Activated CD4-positive, alpha-beta memory T cell treated with anti-CD3 and anti-CD28 coated beads, Interleukin-2, amount 10 ng/mL, durations not matched to agents 7 days and 5 days (primary cell): Measurements from ENCODE around the gene AGO3. TPM values are rescaled to one million over a fixed set of nuclear protein-coding genes. Genes with fewer than 3 reads are reported as not detected.

Source experiments
- CTCF ChIA-PET: fragments of 350-600 bp; sonication (Branson Sonifier 250); formaldehyde crosslinking; loops from one replicate; lab custom pipeline; 2021; ENCODE audit warnings: antibody characterized with exemption, inconsistent platforms; lab: Charles Lee
- POLR2A ChIA-PET: fragments of 350-600 bp; sonication (Branson Sonifier 250); formaldehyde crosslinking; loops from one replicate; lab custom pipeline; 2021; ENCODE audit warnings: antibody characterized with exemption; lab: Charles Lee
- DNase-seq: peaks from one replicate; pipeline ENCODE4 v3.0.0-alpha.2; 2020
- H3K27ac Mint-ChIP-seq: one replicate; pipeline ENCODE4 v1.8.0; 2021; ENCODE audit warnings: mild to moderate bottlenecking, mixed read lengths
- H3K27me3 Mint-ChIP-seq: one replicate; pipeline ENCODE4 v1.8.0; 2021; ENCODE audit warnings: mixed read lengths
- H3K36me3 Mint-ChIP-seq: one replicate; pipeline ENCODE4 v1.8.0; 2021; ENCODE audit warnings: low read depth, mixed read lengths
- H3K4me1 Mint-ChIP-seq: one replicate; pipeline ENCODE4 v1.8.0; 2021; ENCODE audit warnings: mixed read lengths
- H3K4me3 Mint-ChIP-seq: one replicate; pipeline ENCODE4 v1.8.0; 2021; ENCODE audit warnings: mild to moderate bottlenecking, mixed read lengths
- H3K9me3 Mint-ChIP-seq: one replicate; pipeline ENCODE4 v1.8.0; 2021; ENCODE audit warnings: mixed read lengths
- total RNA-seq, 2 experiments: library from RNA; stranded (reverse); gene quantifications; one replicate each; pipeline ENCODE4 v1.2.3, GENCODE V29; 2021

Gene AGO3
- total RNA-seq, 2 experiments from 2014 or later, result 22.2 to 22.8 TPM

DNA sequence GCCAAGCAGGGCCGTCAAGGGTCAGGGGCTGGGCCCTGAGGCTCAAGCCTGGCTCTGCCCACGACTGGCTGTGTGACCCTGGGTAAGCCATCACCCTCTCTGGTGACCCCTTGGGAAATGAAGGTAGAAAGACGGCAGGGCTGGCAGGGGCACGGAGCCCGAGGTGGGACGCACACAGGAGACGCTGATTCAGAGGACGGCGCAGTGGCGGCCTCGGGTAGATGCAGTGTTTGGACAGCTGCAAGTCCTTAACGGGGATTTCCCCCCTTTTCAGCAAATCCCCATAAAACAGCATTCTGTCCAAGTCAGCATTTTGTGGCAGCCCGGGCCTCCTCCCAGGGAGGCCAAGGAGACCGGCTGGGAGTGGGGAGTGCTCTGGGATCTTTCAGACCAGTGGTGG lies 177.4 kb downstream of the AGO3 start:
- CTCF ChIA-PET, result interaction anchor here (1.8 kb wide), 1 partner anchor 27 kb away, joined by 8 read pairs; no protein-coding TSS in a partner anchor
- Mint-ChIP-seq H3K36me3 (no peaks in the 10 kb centered on the region), H3K4me3 (no peak overlapping the region), H3K4me1 (peaks cover 32% of the 10 kb centered on the region), H3K9me3 (no peaks in the 10 kb centered on the region), H3K27me3 (no peaks in the 10 kb centered on the region), H3K27ac (no peak overlapping the region)
- POLR2A ChIA-PET, result interaction anchor here (1.1 to 2.1 kb wide), 2 partner anchors 41 to 43 kb away, joined by 4 to 6 read pairs; partner anchors contain the start of gene TRAPPC3
- DNase-seq, result no peak

DNA sequence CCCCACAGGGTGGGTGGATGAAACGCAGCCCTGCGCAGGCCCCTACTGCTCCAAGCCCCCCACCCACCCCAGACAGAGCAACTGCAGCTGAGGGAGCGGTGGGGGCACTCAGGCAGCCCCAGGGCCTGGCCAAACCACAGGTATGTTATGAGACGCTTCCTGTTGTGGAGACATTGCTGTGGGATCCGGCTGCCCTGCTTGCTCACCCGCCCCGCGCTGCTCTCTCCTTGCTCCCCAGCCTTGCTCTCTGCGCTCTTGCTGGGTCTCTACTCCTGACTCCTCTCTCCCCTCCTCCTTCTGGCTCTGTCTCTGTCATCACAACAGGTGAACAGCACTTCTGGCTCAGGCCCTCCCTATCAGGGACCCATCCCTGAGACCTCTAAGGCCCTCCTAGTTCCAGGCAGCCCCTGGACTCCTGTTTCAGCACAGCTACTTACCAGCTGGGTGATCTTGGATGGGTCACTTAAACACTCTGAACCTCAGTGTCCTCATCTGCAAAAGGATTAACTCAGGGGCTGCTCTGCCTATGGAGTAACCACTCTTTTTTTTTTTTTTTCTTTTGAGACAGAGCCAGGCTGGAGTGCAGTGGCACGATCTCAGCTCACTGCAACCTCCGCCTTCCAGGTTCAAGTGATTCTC lies 178.3 kb downstream of the AGO3 start:
- POLR2A ChIA-PET, result interaction anchor here (0.7 to 2.1 kb wide), 4 partner anchors 40 to 1602 kb away, joined by 3 to 6 read pairs (median 4); partner anchors contain the start of genes MAP7D1 and TRAPPC3
- Mint-ChIP-seq H3K4me3 (no peak overlapping the region), H3K36me3 (no peaks in the 10 kb centered on the region), H3K9me3 (no peaks in the 10 kb centered on the region), H3K27ac (peak overlapping the region; percentile 24), H3K27me3 (no peaks in the 10 kb centered on the region), H3K4me1 (peaks cover 32% of the 10 kb centered on the region)
- DNase-seq, result peak; percentile 66
- CTCF ChIA-PET, result interaction anchor here (1.1 to 1.8 kb wide), 3 partner anchors 9 to 26 kb away, joined by 3 to 8 read pairs (median 5); no protein-coding TSS in a partner anchor

DNA sequence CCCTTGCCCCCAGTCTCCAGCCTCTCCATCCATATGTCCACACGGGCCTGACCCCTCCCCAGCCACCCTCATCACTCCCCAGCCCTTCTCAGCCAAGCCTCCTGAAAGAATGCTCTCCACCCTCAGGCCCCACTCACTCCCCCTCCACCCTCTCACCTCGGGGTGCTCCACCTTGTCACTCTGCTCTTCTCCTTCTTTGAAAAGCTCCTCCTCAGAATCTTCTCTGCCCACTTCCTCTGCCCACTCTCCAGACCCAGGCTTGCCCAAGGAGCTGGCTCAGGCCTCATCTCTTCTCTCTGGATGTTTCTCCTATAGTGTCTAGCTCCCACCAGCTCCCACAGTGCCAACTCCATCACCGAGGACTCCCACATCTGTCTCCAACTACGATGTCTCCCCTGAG lies 180.2 kb downstream of the AGO3 start:
- Mint-ChIP-seq H3K4me1 (peaks cover 32% of the 10 kb centered on the region), H3K9me3 (no peaks in the 10 kb centered on the region), H3K27ac (no peak overlapping the region), H3K27me3 (no peaks in the 10 kb centered on the region), H3K4me3 (no peak overlapping the region), H3K36me3 (no peaks in the 10 kb centered on the region)
- CTCF ChIA-PET, result interaction anchor here (1.9 kb wide), 1 partner anchor 24 kb away, joined by 6 read pairs; no protein-coding TSS in a partner anchor
- no peak for DNase-seq
- POLR2A ChIA-PET, result interaction anchor here (0.6 to 1.5 kb wide), 2 partner anchors 21 to 275 kb away, joined by 4 to 5 read pairs; partner anchors contain the start of gene STK40

DNA sequence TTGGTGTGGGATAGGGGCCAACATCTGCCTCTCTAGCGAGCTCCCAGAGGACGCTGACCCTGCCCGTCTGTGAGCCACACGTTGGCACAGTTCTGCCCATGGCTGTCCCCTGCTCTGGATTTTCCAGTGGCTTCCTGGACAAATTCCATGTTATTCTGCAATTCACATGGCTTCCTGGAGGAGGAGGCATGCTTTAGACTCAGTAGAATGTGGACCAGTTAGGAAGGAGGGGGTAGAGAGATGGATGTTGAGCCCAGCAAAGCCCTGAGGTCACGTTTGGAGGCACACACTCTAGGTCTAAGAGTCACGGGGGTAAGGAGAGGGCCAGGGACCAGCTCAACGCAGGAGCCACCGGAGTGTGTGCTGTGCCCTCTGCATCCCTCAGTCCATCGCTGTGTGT lies 181.9 kb downstream of the AGO3 start:
- H3K4me1 Mint-ChIP-seq, result peaks cover 32% of the 10 kb centered on the region
- H3K9me3 Mint-ChIP-seq, result no peaks in the 10 kb centered on the region
- ChIA-PET CTCF (interaction anchor here (1.9 kb wide), 1 partner anchor 22 kb away, joined by 6 read pairs; no protein-coding TSS in a partner anchor), POLR2A (no interaction called here)
- no peak overlapping the region for H3K27ac Mint-ChIP-seq
- no peaks in the 10 kb centered on the region for H3K27me3 Mint-ChIP-seq
- H3K4me3 Mint-ChIP-seq, result no peak overlapping the region
- H3K36me3 Mint-ChIP-seq, result no peaks in the 10 kb centered on the region
- DNase-seq, result no peak

DNA sequence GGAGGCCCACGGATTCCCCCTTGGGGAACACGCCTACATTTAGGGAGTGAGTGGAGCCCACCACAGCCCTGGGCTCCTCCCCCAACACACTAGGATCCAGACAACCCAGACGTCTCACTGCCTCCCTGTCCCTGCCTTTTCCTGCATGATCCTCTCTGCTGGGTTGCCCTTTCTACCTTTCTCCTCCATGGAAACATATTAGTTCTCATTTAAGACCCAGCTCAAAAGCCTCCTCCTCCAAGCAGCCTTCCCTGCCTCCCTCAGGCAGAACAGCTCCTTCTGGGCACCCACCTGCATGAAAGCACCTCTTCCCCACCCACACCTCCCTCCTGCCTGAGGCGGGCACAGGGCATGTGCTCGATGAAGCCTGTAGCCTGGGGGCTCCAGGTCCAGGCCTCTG lies 183.5 kb downstream of the AGO3 start:
- DNase-seq, result no peak
- CTCF ChIA-PET, result interaction anchor here (5.0 kb wide), 1 partner anchor 20 kb away, joined by 18 read pairs; no protein-coding TSS in a partner anchor
- Mint-ChIP-seq H3K9me3 (no peaks in the 10 kb centered on the region), H3K36me3 (no peaks in the 10 kb centered on the region), H3K4me1 (peaks cover 18% of the 10 kb centered on the region), H3K4me3 (no peak overlapping the region), H3K27ac (no peak overlapping the region), H3K27me3 (no peaks in the 10 kb centered on the region)
- POLR2A ChIA-PET, result interaction anchor here (1.1 kb wide), 1 partner anchor 12 kb away, joined by 3 read pairs; no protein-coding TSS in a partner anchor

DNA sequence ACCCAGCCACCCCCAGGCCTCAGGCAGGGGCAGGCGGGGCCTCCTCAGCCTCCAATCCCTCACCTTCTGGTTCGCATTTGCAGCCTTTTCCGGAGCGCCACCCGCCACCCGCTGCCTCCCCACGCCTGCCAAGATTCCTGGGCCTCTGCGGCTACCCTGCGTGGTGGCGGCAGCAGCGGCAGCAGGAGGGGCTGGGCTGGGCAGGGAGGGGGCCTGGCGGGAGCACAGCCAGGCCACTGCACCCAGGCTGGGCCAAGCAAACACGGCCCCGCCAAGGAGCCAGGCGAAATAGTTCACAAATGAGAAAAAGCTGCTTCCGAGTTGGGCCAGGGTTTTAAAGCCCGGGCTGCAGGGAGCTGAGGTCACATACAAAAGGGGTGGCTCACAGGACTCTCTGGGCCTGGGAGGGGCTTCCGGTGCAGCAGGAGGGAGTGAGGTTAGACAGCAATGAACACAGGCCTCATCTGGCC lies 184.3 kb downstream of the AGO3 start:
- Mint-ChIP-seq H3K27ac (no peak overlapping the region), H3K4me1 (peaks cover 16% of the 10 kb centered on the region), H3K27me3 (no peaks in the 10 kb centered on the region), H3K4me3 (no peak overlapping the region), H3K36me3 (no peaks in the 10 kb centered on the region), H3K9me3 (no peaks in the 10 kb centered on the region)
- ChIA-PET CTCF (interaction anchor here (1.5 to 5.0 kb wide), 2 partner anchors 20 to 170 kb away, joined by 3 to 18 read pairs; no protein-coding TSS in a partner anchor), POLR2A (interaction anchor here (1.1 kb wide), 1 partner anchor 12 kb away, joined by 3 read pairs; no protein-coding TSS in a partner anchor)
- no peak for DNase-seq

DNA sequence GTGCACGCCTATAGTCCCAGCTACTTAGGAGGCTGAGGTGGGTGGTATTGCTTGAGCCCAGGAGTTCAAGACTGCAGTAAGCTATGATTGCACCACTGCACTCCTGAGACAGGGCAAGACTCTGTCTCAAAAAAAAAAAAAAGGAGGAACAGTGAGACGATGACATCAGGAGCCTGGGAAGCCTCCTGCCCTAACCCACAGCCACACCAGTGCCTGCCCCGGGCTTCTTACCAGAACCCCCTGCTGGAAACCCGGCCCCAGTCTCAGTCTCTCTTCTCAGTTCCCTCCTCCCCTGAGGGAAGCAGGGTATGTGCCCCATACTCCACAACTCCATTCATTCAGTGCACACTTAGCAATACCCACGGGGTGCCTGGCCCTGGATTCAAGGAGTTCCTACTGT lies 185.0 kb downstream of the AGO3 start:
- no peaks in the 10 kb centered on the region for H3K27me3 Mint-ChIP-seq
- no peak overlapping the region for H3K27ac Mint-ChIP-seq
- no peaks in the 10 kb centered on the region for H3K9me3 Mint-ChIP-seq
- no peak for DNase-seq
- no peaks in the 10 kb centered on the region for H3K36me3 Mint-ChIP-seq
- CTCF ChIA-PET, result interaction anchor here (1.5 to 5.0 kb wide), 2 partner anchors 19 to 170 kb away, joined by 3 to 18 read pairs; no protein-coding TSS in a partner anchor
- peaks cover 12% of the 10 kb centered on the region for H3K4me1 Mint-ChIP-seq
- POLR2A ChIA-PET, result no interaction called here
- H3K4me3 Mint-ChIP-seq, result no peak overlapping the region

DNA sequence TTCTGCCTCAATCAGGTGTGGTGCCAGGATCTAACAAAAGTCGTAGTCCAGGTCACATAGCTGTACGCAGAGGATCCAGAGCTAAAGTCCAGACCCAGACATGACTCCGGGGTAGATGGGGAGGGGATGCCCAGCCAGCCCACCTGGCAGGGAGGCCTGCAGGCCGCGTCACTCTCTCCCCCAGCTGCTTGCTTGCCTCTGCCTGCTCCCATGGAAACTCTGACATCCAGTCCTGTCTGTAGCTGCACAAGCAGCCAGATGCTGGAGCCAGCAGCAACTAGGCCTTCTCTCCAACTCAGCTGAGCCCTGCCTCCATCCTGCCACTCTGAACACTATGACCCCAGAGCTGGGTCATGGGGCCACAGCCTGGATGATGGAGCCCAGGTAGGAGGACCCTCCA lies 186.0 kb downstream of the AGO3 start:
- H3K4me3 Mint-ChIP-seq, result no peak overlapping the region
- no peak for DNase-seq
- H3K27ac Mint-ChIP-seq, result no peak overlapping the region
- no peaks in the 10 kb centered on the region for H3K9me3 Mint-ChIP-seq
- POLR2A ChIA-PET, result no interaction called here
- peaks cover 3% of the 10 kb centered on the region for H3K27me3 Mint-ChIP-seq
- CTCF ChIA-PET, result interaction anchor here (0.8 to 5.0 kb wide), 4 partner anchors 12 to 25 kb away, joined by 3 to 18 read pairs (median 4); no protein-coding TSS in a partner anchor
- peaks cover 4% of the 10 kb centered on the region for H3K4me1 Mint-ChIP-seq
- H3K36me3 Mint-ChIP-seq, result no peaks in the 10 kb centered on the region

DNA sequence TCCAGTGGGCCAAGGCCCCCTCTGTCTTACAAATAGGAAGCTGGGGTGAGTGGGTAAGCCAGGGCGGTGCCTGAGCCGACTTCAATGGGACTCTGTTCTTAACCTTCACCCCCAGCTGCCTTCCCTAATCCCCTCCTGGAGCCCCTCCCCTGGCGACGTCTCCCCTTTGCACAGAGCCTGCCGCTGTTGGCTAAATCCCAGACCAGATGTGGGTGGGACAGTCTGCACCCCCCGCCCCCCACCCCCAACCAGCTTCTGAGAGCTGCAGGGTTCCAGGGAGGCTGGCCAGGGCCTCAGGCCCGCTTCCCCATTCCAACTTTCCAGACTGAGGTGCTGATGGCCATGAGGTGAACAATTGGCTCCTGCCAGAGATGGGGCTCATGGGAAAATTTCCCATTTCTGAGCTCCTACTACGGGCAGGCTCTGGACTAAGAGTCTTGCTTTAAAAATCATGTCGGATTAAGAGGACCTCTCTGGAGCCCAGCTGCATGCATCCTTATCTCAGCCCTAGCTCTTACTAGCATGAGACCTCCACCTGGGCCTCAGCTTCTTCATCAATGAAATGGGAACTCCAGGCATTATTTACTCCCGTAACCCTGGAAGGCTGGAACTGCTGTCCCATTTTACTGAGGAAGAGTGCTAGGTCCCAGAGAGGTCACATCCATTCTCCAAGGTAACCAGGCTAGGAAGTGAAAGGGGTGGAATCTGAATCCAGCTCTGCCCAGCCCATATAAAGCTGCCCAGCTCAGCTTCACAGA lies 187.7 kb downstream of the AGO3 start:
- Mint-ChIP-seq H3K4me1 (peaks cover 6% of the 10 kb centered on the region), H3K27ac (no peak overlapping the region), H3K27me3 (peaks cover 20% of the 10 kb centered on the region), H3K9me3 (no peaks in the 10 kb centered on the region), H3K36me3 (no peaks in the 10 kb centered on the region), H3K4me3 (no peak overlapping the region)
- ChIA-PET CTCF (interaction anchor here (1.0 to 5.0 kb wide), 2 partner anchors 16 to 188 kb away, joined by 3 to 18 read pairs; partner anchors contain the start of gene SH3D21), POLR2A (interaction anchor here (1.0 to 1.7 kb wide), 4 partner anchors 10 to 30 kb away, joined by 3 to 6 read pairs (median 3); no protein-coding TSS in a partner anchor)
- no peak for DNase-seq

DNA sequence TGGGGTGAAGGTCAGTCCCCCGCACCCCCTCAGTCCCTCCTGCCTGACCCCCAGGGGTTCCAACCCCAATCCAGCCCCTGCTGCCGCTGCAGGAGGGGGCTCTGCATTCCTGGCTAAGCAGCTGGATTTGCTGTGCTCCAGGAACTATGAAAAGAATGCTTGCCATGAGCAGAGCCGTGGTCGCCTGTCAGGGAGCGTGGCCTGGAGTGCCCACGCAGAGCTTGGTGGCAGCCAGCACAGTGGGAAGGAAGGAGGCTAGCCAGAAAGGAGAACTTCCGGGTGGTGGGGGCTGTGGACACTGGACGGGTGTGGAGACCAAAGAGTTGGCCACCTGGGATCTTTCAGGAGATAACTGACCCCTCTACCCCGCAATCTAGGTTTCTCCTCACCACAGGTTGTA lies 188.6 kb downstream of the AGO3 start:
- no peak for DNase-seq
- peaks cover 28% of the 10 kb centered on the region for H3K27me3 Mint-ChIP-seq
- no peak overlapping the region for H3K27ac Mint-ChIP-seq
- H3K4me3 Mint-ChIP-seq, result no peak overlapping the region
- H3K9me3 Mint-ChIP-seq, result no peaks in the 10 kb centered on the region
- H3K36me3 Mint-ChIP-seq, result no peaks in the 10 kb centered on the region
- ChIA-PET POLR2A (interaction anchor here (1.0 to 1.7 kb wide), 4 partner anchors 9 to 29 kb away, joined by 3 to 6 read pairs (median 3); no protein-coding TSS in a partner anchor), CTCF (no interaction called here)
- H3K4me1 Mint-ChIP-seq, result peaks cover 8% of the 10 kb centered on the region
